GM21717 (cell line): Measurements from ENCODE around the gene IPO13.

ENCODE experiments used
- ATAC-seq: cut with Tn5 transposase; IDR thresholded peaks from one replicate; pipeline ENCODE4 v1.9.1; 2021; ENCODE audit warnings: mild to moderate bottlenecking, moderate library complexity; ENCODE audit not compliant: unreplicated experiment

Gene IPO13

GRCh38 chr1:43951021-43951985 lies 4.6 kb downstream of the IPO13 start:
- no peak for ATAC-seq

- ATAC-seq, result no peak
Measured at GRCh38 chr1:43952731-43953346, 6.1 kb downstream of the IPO13 start.

- ATAC-seq, result no peak
Measured at GRCh38 chr1:43953361-43953760, 6.6 kb downstream of the IPO13 start.

- no peak for ATAC-seq
Measured at GRCh38 chr1:43954036-43954435, 7.3 kb downstream of the IPO13 start.

- no peak for ATAC-seq
Measured at GRCh38 chr1:43956234-43956633, 9.5 kb downstream of the IPO13 start.

GRCh38 chr1:43957407-43958040 lies 10.8 kb downstream of the IPO13 start:
- ATAC-seq, result no peak

GRCh38 chr1:43958351-43959255 lies 11.9 kb downstream of the IPO13 start:
- no peak for ATAC-seq

- no peak for ATAC-seq
Measured at GRCh38 chr1:43960798-43961197, 14.0 kb downstream of the IPO13 start.

GRCh38 chr1:43961692-43962091 lies 14.9 kb downstream of the IPO13 start:
- no peak for ATAC-seq

- ATAC-seq, result no peak
Measured at GRCh38 chr1:43962324-43962723, 15.6 kb downstream of the IPO13 start.

GRCh38 chr1:43963006-43963405 lies 16.3 kb downstream of the IPO13 start:
- ATAC-seq, result no peak

GRCh38 chr1:43963890-43964289 lies 17.1 kb downstream of the IPO13 start:
- no peak for ATAC-seq

GRCh38 chr1:43965316-43965715 lies 18.6 kb downstream of the IPO13 start:
- no peak for ATAC-seq

- ATAC-seq, result no peak
Measured at GRCh38 chr1:43968348-43968948, 21.7 kb downstream of the IPO13 start.

- ATAC-seq, result no peak
Measured at GRCh38 chr1:43969416-43969745, 22.6 kb downstream of the IPO13 start.

- peak; percentile 62 for ATAC-seq
Measured at GRCh38 chr1:43969746-43970466, 23.2 kb downstream of the IPO13 start, which contains the start of gene DPH2. TSS of gene DPH2 (plus strand) at chr1:43970010. CDS start at chr1:43970176, 166 bp downstream.

GRCh38 chr1:43970502-43970901 lies 23.8 kb downstream of the IPO13 start:
- no peak for ATAC-seq

GRCh38 chr1:43970911-43971310 lies 24.2 kb downstream of the IPO13 start:
- ATAC-seq, result no peak

- no peak for ATAC-seq
Measured at GRCh38 chr1:43971336-43971980, 24.7 kb downstream of the IPO13 start.
